T-helper 1 cell treated with Interleukin-12 subunit alpha and Interleukin-12 subunit beta and Interleukin-4 antibody, amounts not matched to agents 30 μg/mL and 1 μg/mL, for 36 hours (primary cell): Measurements from ENCODE around the gene SLC35G3.
"Not testable (repeated sequence)": the region's sequence is repeated elsewhere in the genome, so short reads cannot be mapped to it uniquely, and the experiment has no call there.

ENCODE experiments used
- H3K27ac Mint-ChIP-seq: one replicate; pipeline ENCODE4 v1.8.0; 2021; ENCODE audit warnings: mild to moderate bottlenecking, mixed read lengths
- H3K27me3 Mint-ChIP-seq: one replicate; pipeline ENCODE4 v1.8.0; 2021; ENCODE audit warnings: low read depth, mixed read lengths
- H3K36me3 Mint-ChIP-seq: one replicate; pipeline ENCODE4 v1.8.0; 2021; ENCODE audit warnings: low read depth, mixed read lengths
- H3K4me1 Mint-ChIP-seq: one replicate; pipeline ENCODE4 v1.8.0; 2021; ENCODE audit warnings: low read depth, mixed read lengths
- H3K4me3 Mint-ChIP-seq: one replicate; pipeline ENCODE4 v1.8.0; 2021; ENCODE audit warnings: mild to moderate bottlenecking, moderate library complexity, mixed read lengths
- H3K9me3 Mint-ChIP-seq: one replicate; pipeline ENCODE4 v1.8.0; 2021; ENCODE audit warnings: mixed read lengths

SLC35G3 gene

DNA sequence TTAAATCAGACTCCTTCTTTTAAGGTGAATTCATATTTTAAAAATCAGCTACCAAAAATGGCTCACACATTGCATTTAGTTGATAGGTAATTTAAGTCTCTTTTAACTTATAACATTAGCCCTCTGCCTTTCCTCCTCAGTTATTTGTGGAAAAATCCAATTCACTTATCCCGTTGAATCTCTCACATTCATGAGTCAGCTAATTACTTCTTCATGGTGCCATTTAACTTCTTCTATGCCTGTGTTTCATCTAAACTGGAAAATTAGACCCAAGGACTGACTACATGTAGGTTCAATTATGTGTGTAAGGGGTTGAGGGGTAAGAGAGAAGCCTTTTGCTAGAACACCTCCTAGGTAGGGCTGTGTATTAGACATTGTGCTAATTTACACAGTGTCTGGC is 30.2 kb upstream of the SLC35G3 start:
- no peak overlapping the region for H3K27ac Mint-ChIP-seq
- no peaks in the 10 kb centered on the region for H3K27me3 Mint-ChIP-seq
- H3K36me3 Mint-ChIP-seq, result peaks cover 23% of the 10 kb centered on the region
- peaks cover 31% of the 10 kb centered on the region for H3K9me3 Mint-ChIP-seq
- H3K4me1 Mint-ChIP-seq, result peaks cover 19% of the 10 kb centered on the region
- H3K4me3 Mint-ChIP-seq, result no peak overlapping the region

GRCh38 chr17:35222452-35222851 is 28.3 kb upstream of the SLC35G3 start:
- peaks cover 28% of the 10 kb centered on the region for H3K4me1 Mint-ChIP-seq
- no peak overlapping the region for H3K4me3 Mint-ChIP-seq
- H3K27ac Mint-ChIP-seq, result no peak overlapping the region
- H3K36me3 Mint-ChIP-seq, result peaks cover 21% of the 10 kb centered on the region
- H3K27me3 Mint-ChIP-seq, result no peaks in the 10 kb centered on the region
- H3K9me3 Mint-ChIP-seq, result peaks cover 27% of the 10 kb centered on the region

GRCh38 chr17:35218915-35219314 is 24.7 kb upstream of the SLC35G3 start:
- Mint-ChIP-seq H3K4me1 (peaks cover 52% of the 10 kb centered on the region), H3K27me3 (no peaks in the 10 kb centered on the region), H3K36me3 (peaks cover 22% of the 10 kb centered on the region), H3K27ac (peak overlapping the region; percentile 95), H3K4me3 (peak overlapping the region; percentile 73), H3K9me3 (peaks cover 18% of the 10 kb centered on the region)

DNA sequence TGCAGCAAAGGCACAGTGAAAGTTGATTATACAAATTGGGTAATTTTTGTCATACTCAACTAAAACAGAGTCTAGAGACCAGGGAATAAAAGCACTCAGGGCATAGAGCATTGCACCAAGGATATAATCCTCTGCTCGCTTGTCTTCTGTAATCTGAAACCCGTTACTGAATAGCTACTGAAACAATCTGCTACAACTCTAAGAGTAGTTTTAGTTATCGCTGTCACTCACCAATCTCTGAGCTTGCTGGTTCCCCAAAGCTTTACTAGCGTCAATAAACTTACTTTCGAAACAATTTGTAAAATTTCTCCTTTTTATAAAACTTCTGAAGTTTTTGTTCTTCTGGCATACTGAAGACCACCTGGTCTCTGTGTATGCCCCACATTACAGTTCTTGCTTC is 22.9 kb upstream of the SLC35G3 start:
- Mint-ChIP-seq H3K36me3 (peaks cover 22% of the 10 kb centered on the region), H3K27ac (peak overlapping the region; percentile 58), H3K9me3 (peaks cover 11% of the 10 kb centered on the region), H3K27me3 (no peaks in the 10 kb centered on the region), H3K4me3 (peak overlapping the region; percentile 14), H3K4me1 (peaks cover 69% of the 10 kb centered on the region)

- Mint-ChIP-seq H3K9me3 (peaks cover under 1% of the 10 kb centered on the region), H3K36me3 (peaks cover 20% of the 10 kb centered on the region), H3K27ac (peak overlapping the region; percentile 95), H3K4me1 (peaks cover 70% of the 10 kb centered on the region), H3K4me3 (peak overlapping the region; percentile 85), H3K27me3 (no peaks in the 10 kb centered on the region)
These were observed 20.6 kb upstream of the SLC35G3 start for GRCh38 chr17:35214631-35215273.

GRCh38 chr17:35214192-35214591 is 20.0 kb upstream of the SLC35G3 start:
- H3K36me3 Mint-ChIP-seq, result peaks cover 20% of the 10 kb centered on the region
- H3K27ac Mint-ChIP-seq, result peak overlapping the region; percentile 95
- peak overlapping the region; percentile 85 for H3K4me3 Mint-ChIP-seq
- no peaks in the 10 kb centered on the region for H3K27me3 Mint-ChIP-seq
- H3K4me1 Mint-ChIP-seq, result peaks cover 71% of the 10 kb centered on the region
- H3K9me3 Mint-ChIP-seq, result peaks cover 5% of the 10 kb centered on the region

DNA sequence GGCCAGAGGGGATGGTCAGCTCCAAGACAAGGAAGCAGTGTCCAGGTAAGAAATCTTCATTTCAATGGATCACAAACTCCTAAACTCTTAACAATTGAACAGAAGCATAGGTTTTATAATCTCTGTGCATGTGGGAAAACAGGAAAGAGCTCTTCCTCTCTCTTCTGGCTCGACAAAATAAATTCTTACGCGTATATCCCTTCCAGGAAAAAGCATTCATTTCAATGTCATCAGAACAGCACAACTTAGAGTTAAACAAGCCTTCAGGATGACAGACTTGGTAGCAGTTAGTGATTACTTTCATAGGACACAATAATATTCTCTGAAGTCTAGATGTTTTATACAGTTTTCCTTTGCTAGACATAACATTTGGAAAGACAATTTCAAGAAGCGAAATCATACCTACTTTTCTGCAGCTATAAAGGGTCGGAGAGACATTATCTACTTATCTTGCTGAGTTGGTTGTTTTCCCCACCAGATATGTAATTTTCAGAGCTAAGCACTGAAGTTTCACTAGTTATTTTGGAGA is 19.3 kb upstream of the SLC35G3 start:
- Mint-ChIP-seq H3K9me3 (peaks cover 5% of the 10 kb centered on the region), H3K27me3 (no peaks in the 10 kb centered on the region), H3K4me3 (peak overlapping the region; percentile 85), H3K36me3 (peaks cover 22% of the 10 kb centered on the region), H3K27ac (peak overlapping the region; percentile 95), H3K4me1 (peaks cover 64% of the 10 kb centered on the region)

DNA sequence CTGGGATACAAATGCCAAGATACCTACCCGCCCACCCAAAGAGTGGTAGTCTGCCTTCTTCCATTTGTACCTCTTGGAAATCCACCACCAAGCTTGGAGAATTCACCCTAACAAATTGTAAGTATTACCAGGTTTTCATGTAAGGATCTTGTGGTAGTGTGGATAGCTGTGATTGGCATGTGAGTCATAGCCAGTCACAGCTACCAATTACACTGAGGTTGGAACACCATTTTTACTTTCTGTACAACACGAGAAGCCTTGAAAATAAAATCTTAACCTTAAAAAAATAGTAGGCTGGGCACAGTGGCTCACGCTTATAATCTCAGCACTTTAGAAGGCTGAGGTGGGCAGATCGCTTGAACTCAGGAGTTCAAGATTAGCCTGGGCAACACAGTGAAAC is 18.5 kb upstream of the SLC35G3 start:
- H3K4me1 Mint-ChIP-seq, result peaks cover 60% of the 10 kb centered on the region
- H3K4me3 Mint-ChIP-seq, result peak overlapping the region; percentile 85
- H3K27ac Mint-ChIP-seq, result peak overlapping the region; percentile 95
- no peaks in the 10 kb centered on the region for H3K27me3 Mint-ChIP-seq
- H3K36me3 Mint-ChIP-seq, result peaks cover 20% of the 10 kb centered on the region
- H3K9me3 Mint-ChIP-seq, result peaks cover 5% of the 10 kb centered on the region

DNA sequence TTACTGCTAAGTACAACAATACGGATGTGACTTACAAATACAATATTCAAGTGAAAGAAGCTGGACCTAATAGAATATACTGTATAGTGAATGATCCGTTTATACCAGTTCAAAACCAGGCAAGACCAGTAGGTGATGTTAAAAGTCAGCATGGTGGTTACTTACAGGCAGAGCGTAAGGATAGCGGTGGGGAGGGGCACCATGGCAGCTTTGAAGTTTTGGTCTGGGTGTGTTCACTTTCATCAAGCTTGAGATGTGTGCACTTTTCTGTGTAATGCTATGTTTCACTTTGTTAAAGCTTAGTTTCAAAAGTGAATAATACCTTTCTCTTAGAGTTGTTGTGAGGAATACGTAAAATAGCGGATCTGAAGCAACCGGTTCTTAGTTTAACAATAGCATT is 16.5 kb upstream of the SLC35G3 start:
- H3K9me3 Mint-ChIP-seq, result peaks cover 9% of the 10 kb centered on the region
- peaks cover 18% of the 10 kb centered on the region for H3K36me3 Mint-ChIP-seq
- H3K4me3 Mint-ChIP-seq, result no peak overlapping the region
- peaks cover 49% of the 10 kb centered on the region for H3K4me1 Mint-ChIP-seq
- no peaks in the 10 kb centered on the region for H3K27me3 Mint-ChIP-seq
- H3K27ac Mint-ChIP-seq, result peak overlapping the region; percentile 53

DNA sequence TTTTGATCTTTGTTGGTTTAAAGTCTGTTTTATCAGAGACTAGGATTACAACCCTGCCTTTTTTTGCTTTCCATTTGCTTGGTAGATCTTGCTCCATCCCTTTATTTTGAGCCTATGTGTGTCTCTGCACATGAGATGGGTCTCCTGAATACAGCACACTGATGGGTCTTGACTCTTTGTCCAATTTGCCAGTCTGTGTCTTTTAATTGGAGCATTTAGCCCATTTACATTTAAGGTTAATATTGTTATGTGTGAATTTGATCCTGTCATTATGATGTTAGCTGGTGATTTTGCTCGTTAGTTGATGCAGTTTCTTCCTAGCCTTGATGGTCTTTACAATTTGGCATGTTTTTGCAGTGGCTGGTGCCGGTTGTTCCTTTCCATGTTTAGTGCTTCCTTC is 8.4 kb upstream of the SLC35G3 start:
- H3K36me3 Mint-ChIP-seq, result peaks cover 32% of the 10 kb centered on the region
- H3K4me3 Mint-ChIP-seq, H3K27me3 Mint-ChIP-seq, H3K4me1 Mint-ChIP-seq, H3K27ac Mint-ChIP-seq: not testable (repeated sequence)
- H3K9me3 Mint-ChIP-seq, result peaks cover 41% of the 10 kb centered on the region

DNA sequence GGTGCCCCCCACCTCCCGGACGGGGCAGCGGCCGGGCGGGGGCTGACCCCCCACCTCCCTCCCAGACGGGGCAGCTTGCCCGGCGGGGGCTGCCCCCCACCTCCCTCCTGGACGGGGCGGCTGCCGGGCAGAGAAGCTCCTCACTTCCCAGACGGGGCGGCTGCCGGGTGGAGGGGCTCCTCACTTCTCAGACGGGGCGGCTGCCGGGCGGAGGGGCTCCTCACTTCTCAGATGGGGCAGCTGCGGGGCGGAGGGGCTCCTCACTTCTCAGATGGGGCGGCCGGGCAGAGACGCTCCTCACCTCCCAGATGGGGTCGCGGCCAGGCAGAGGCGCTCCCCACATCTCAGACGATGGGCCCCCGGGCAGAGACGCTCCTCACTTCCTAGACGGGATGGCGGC is 869 bp upstream of the SLC35G3 start:
- H3K27ac Mint-ChIP-seq, H3K27me3 Mint-ChIP-seq, H3K4me3 Mint-ChIP-seq, H3K4me1 Mint-ChIP-seq: not testable (repeated sequence)
- peaks cover 12% of the 10 kb centered on the region for H3K36me3 Mint-ChIP-seq
- peaks cover 29% of the 10 kb centered on the region for H3K9me3 Mint-ChIP-seq

DNA sequence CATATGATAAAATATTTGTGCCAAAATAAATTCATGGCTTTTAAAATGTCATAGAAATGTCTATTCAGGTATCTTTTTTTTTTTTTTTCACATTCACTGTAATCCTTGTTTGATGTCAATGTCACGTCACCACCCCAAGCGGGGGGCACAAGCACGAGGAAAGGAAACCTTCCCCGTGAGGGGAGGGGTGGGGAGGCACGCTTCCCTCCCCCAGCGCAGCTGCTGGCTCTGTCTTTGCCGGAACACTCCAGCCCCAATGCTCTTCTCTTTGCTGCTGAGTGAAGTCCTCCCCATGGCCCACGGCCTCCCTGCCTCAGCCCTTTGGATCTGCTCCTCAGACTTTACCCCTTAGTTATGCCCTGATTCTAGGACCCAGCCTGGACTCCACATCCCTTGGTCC is 1.5 kb downstream of the SLC35G3 start:
- Mint-ChIP-seq H3K27me3 (peaks cover 6% of the 10 kb centered on the region), H3K4me1 (peaks cover 22% of the 10 kb centered on the region), H3K36me3 (peaks cover 5% of the 10 kb centered on the region), H3K4me3 (no peak overlapping the region), H3K27ac (no peak overlapping the region), H3K9me3 (peaks cover 18% of the 10 kb centered on the region)

GRCh38 chr17:35191001-35191695 is 3.0 kb downstream of the SLC35G3 start:
- peaks cover 2% of the 10 kb centered on the region for H3K27me3 Mint-ChIP-seq
- H3K9me3 Mint-ChIP-seq, result peaks cover 5% of the 10 kb centered on the region
- H3K27ac Mint-ChIP-seq, result no peak overlapping the region
- no peak overlapping the region for H3K4me3 Mint-ChIP-seq
- peaks cover 31% of the 10 kb centered on the region for H3K4me1 Mint-ChIP-seq
- H3K36me3 Mint-ChIP-seq, result peaks cover 2% of the 10 kb centered on the region

- H3K4me3 Mint-ChIP-seq, result peak overlapping the region; percentile 16
- no peaks in the 10 kb centered on the region for H3K27me3 Mint-ChIP-seq
- no peak overlapping the region for H3K27ac Mint-ChIP-seq
- peaks cover 35% of the 10 kb centered on the region for H3K4me1 Mint-ChIP-seq
- H3K9me3 Mint-ChIP-seq, result peaks cover 3% of the 10 kb centered on the region
- peaks cover 1% of the 10 kb centered on the region for H3K36me3 Mint-ChIP-seq
These were observed 4.9 kb downstream of the SLC35G3 start for GRCh38 chr17:35189291-35189690.

- H3K27me3 Mint-ChIP-seq, result no peaks in the 10 kb centered on the region
- H3K27ac Mint-ChIP-seq, result peak overlapping the region; percentile 68
- peaks cover 38% of the 10 kb centered on the region for H3K4me1 Mint-ChIP-seq
- H3K4me3 Mint-ChIP-seq, result peak overlapping the region; percentile 32
- H3K9me3 Mint-ChIP-seq, result peaks cover 3% of the 10 kb centered on the region
- H3K36me3 Mint-ChIP-seq, result peaks cover 1% of the 10 kb centered on the region
These were observed 6.1 kb downstream of the SLC35G3 start for GRCh38 chr17:35188111-35188510.
